Nephron progenitor cell (in vitro differentiated cells): ENCODE measurements around the gene CEP70.
"Not testable (repeated sequence)": the region's sequence is repeated elsewhere in the genome, so short reads cannot be mapped to it uniquely, and the experiment has no call there.

Experiments used
- DNase-seq: peaks from one replicate; pipeline ENCODE4 v3.0.0; 2021
- H3K27ac Mint-ChIP-seq: 2 replicates; pipeline ENCODE4 v1.8.0; 2021; ENCODE audit warnings: mild to moderate bottlenecking, moderate library complexity, mixed read lengths
- H3K27me3 Mint-ChIP-seq: 2 replicates; pipeline ENCODE4 v1.8.0; 2021; ENCODE audit warnings: mild to moderate bottlenecking, low read depth, mixed read lengths; ENCODE audit not compliant: poor library complexity
- H3K36me3 Mint-ChIP-seq: 2 replicates; pipeline ENCODE4 v1.8.0; 2021; ENCODE audit warnings: low read depth, mixed read lengths
- H3K4me1 Mint-ChIP-seq: 2 replicates; pipeline ENCODE4 v1.8.0; 2021; ENCODE audit warnings: mixed read lengths
- H3K4me3 Mint-ChIP-seq: 2 replicates; pipeline ENCODE4 v1.8.0; 2021; ENCODE audit warnings: mild to moderate bottlenecking, moderate library complexity, mixed read lengths
- H3K9me3 Mint-ChIP-seq: 2 replicates; pipeline ENCODE4 v1.8.0; 2021; ENCODE audit warnings: mild to moderate bottlenecking, moderate library complexity, mixed read lengths
- TF ChIP-seq, protein P1 (sequence below): fragments of 200-600 bp; sonication (generic); IDR thresholded peaks from 2 replicates; pipeline ENCODE4 v1.5.0; 2021; ENCODE audit warnings: antibody characterized with exemption

CEP70 gene

GRCh38 chr3:138560501-138560900, 33.6 kb downstream of the CEP70 start:
- DNase-seq, result no peak
- no peak overlapping the region for H3K27ac Mint-ChIP-seq
- H3K27me3 Mint-ChIP-seq, result no peaks in the 10 kb centered on the region
- peaks cover 84% of the 10 kb centered on the region for H3K9me3 Mint-ChIP-seq
- peaks cover 100% of the 10 kb centered on the region for H3K36me3 Mint-ChIP-seq
- H3K4me3 Mint-ChIP-seq, result no peak overlapping the region
- TF ChIP-seq, protein P1, sequence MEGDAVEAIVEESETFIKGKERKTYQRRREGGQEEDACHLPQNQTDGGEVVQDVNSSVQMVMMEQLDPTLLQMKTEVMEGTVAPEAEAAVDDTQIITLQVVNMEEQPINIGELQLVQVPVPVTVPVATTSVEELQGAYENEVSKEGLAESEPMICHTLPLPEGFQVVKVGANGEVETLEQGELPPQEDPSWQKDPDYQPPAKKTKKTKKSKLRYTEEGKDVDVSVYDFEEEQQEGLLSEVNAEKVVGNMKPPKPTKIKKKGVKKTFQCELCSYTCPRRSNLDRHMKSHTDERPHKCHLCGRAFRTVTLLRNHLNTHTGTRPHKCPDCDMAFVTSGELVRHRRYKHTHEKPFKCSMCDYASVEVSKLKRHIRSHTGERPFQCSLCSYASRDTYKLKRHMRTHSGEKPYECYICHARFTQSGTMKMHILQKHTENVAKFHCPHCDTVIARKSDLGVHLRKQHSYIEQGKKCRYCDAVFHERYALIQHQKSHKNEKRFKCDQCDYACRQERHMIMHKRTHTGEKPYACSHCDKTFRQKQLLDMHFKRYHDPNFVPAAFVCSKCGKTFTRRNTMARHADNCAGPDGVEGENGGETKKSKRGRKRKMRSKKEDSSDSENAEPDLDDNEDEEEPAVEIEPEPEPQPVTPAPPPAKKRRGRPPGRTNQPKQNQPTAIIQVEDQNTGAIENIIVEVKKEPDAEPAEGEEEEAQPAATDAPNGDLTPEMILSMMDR, result no peak
- H3K4me1 Mint-ChIP-seq, result no peaks in the 10 kb centered on the region

DNA sequence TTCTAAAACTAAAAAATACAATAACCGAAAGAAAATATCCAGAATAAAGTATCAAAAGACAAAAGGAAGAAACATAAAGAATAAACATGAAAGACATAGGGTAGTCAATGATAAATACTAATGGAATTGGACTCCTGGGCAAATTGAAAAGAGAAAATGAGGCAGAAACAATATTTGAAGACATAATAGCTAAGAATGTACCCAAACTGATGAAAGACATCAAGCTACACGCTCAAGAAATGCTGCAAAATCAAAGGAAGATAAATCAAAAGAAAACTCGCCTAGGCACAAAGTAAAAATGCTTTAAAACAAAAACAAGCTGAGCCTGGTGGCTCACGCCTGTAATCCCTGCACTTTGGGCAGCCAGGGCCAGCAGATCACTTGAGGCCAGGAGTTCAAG, 34.9 kb downstream of the CEP70 start:
- Mint-ChIP-seq H3K27ac (no peak overlapping the region), H3K36me3 (peaks cover 100% of the 10 kb centered on the region), H3K4me3 (no peak overlapping the region), H3K9me3 (peaks cover 83% of the 10 kb centered on the region), H3K4me1 (no peaks in the 10 kb centered on the region), H3K27me3 (no peaks in the 10 kb centered on the region)
- no peak for DNase-seq
- TF ChIP-seq, protein P1, result no peak

DNA sequence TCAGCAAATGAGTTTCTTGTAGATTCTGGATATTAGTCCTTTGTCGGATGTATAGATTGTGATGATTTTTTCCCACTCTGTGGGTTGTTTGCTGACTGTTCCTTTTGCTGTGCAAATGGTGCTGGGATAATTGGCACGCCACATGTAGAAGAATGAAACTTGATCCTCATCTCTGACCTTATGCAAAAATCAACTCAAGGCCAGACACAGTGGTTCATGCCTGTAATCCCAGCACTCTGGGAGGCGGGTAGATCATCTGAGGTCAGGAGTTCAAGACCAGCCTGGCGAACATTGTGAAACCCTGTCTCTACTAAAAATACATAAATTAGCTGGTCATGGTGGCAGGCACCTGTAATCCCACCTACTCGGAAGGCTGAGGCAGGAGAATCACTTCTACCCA, 39.3 kb downstream of the CEP70 start:
- not testable (repeated sequence) for H3K27ac Mint-ChIP-seq, H3K4me3 Mint-ChIP-seq, DNase-seq, H3K27me3 Mint-ChIP-seq, H3K4me1 Mint-ChIP-seq
- peaks cover 100% of the 10 kb centered on the region for H3K36me3 Mint-ChIP-seq
- H3K9me3 Mint-ChIP-seq, result peaks cover 97% of the 10 kb centered on the region

GRCh38 chr3:138550958-138551357, 43.1 kb downstream of the CEP70 start:
- H3K27me3 Mint-ChIP-seq, H3K27ac Mint-ChIP-seq, DNase-seq, H3K4me3 Mint-ChIP-seq, H3K4me1 Mint-ChIP-seq: not testable (repeated sequence)
- Mint-ChIP-seq H3K36me3 (peaks cover 100% of the 10 kb centered on the region), H3K9me3 (peaks cover 97% of the 10 kb centered on the region)

DNA sequence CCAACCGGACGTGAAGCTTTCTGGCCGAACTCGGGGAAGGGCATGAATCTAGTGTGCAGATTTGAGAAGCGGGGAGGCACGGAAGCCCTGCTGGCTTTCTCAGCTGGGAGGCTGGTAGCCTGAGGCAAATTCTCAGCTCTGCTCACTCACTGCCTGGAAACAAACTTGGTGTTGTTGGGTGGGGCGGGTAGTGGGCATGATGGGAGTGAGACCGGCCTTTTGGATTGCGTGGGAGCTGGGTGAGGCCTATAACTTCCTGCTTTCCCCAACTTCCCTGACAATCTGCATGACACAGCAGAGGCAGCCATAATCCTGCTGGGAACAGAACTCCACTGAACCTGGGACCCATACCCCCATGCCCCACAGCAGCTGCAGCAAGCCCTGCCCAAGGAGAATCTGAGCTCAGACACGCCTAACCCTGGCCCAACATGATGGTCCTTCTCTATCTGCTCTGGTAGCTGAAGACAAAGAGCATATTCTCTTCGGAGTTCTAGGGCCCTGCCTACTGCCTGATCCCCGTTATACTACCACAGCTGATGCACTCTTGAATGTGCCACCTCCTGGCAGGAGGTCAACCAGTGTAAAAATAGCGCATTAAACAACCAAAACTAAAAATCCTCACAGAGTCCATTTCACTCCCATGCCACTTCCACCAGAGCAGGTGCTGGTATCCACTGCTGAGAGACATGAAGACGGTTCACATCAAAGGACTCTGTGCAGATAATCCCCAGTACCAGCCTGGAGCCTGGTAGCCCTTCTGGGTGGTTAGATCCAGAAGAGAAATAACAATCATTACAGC, 44.7 kb downstream of the CEP70 start:
- Mint-ChIP-seq H3K9me3 (peaks cover 99% of the 10 kb centered on the region), H3K4me3 (no peak overlapping the region), H3K27ac (no peak overlapping the region), H3K27me3 (peaks cover 6% of the 10 kb centered on the region), H3K4me1 (no peaks in the 10 kb centered on the region), H3K36me3 (peaks cover 100% of the 10 kb centered on the region)
- TF ChIP-seq, protein P1, result no peak
- DNase-seq, result no peak

DNA sequence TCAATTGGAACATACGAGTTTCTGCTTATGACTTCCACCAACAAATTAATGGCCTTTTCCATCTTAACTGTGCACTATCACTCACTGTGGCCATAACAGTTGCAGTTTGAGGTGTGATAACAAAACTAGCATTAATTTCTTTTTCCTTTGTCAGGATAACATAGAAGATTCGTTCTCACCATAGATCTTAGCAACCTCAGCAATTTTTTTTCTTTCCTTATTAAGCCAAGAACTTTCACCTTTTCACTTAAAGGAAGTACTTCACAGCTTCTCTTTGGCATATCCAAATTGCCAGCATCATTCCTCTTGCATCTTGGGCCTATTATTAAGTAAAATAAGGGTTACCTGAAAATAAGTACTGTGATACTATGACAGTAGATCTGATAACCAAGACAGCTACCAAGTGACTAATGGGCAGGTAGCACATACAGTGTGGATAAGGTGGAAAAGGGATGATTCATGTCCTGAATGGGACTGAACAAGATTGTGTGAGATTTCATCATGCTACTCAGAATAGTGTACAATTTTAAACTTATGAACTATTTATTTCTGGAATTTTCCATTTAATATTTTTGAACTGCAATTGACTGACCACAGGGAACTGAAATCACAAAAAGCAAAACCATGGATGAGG, 46.6 kb downstream of the CEP70 start:
- H3K27me3 Mint-ChIP-seq, result peaks cover 6% of the 10 kb centered on the region
- H3K4me3 Mint-ChIP-seq, result no peak overlapping the region
- H3K9me3 Mint-ChIP-seq, result peaks cover 94% of the 10 kb centered on the region
- H3K4me1 Mint-ChIP-seq, result no peaks in the 10 kb centered on the region
- H3K27ac Mint-ChIP-seq, result no peak overlapping the region
- peaks cover 99% of the 10 kb centered on the region for H3K36me3 Mint-ChIP-seq
- TF ChIP-seq, protein P1, result no peak
- no peak for DNase-seq

GRCh38 chr3:138544546-138544945, 49.5 kb downstream of the CEP70 start:
- Mint-ChIP-seq H3K4me1 (no peaks in the 10 kb centered on the region), H3K4me3 (no peak overlapping the region), H3K27ac (no peak overlapping the region), H3K9me3 (peaks cover 95% of the 10 kb centered on the region), H3K36me3 (peaks cover 99% of the 10 kb centered on the region), H3K27me3 (peaks cover 9% of the 10 kb centered on the region)
- TF ChIP-seq, protein P1, result no peak
- no peak for DNase-seq
